Measurements from ENCODE around the gene GBP2. TPM values are rescaled to one million over a fixed set of nuclear protein-coding genes. Genes with fewer than 3 reads are reported as not detected.

Gene GBP2
- polyA plus RNA-seq, 1 of the 3 experiments (the other 2 are of a cell fraction), result 8.7 TPM

DNA sequence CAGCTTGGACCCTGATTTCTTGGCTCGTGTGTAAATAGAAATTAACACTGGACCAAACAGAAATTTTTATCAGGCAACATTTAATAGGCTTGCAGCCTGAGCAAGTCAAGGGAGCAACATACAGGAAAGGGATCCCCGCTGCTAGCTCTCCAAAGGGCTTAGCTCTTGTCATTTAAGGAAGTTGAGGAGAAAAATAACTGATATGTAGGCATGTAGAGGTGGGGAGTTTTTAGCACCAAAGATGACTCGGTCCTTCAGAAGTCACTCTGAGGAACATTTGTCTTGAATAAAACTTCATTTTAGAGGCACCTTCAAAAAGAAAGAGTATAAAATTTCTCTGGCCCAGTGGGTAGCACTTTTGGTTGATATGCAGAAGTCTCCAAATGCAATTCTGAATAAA, 27.1 kb downstream of the GBP2 start:
- Histone ChIP-seq H3K4me2 (no peak overlapping the region), H3K27ac (ENCODE audit: low read depth in 2 of 2, low read length in 1 of 2) (no peak overlapping the region), H3K4me3 (ENCODE audit: low read depth in 2 of 2, low read length in 1 of 2) (no peak overlapping the region), H3K36me3 (replicated peaks in 1 of 2; ENCODE audit: control insufficient read depth in 1 of 2, insufficient read depth in 2 of 2, low read length in 1 of 2) (no peaks in the 10 kb centered on the region), H3K4me1 (ENCODE audit: control insufficient read depth in 1 of 2, insufficient read depth in 2 of 2, low read depth in 1 of 2, low read length in 1 of 2) (no peaks in the 10 kb centered on the region), H3K79me2 (ENCODE audit: insufficient read depth) (no peaks in the 10 kb centered on the region), H3F3A (replicated peaks; ENCODE audit: insufficient read depth) (no peaks in the 10 kb centered on the region), H4K20me1 (ENCODE audit: insufficient read depth) (no peaks in the 10 kb centered on the region), H2AFZ (ENCODE audit: low read depth) (no peak overlapping the region), H3K9ac (no peak overlapping the region), H3K27me3 (ENCODE audit: insufficient read depth) (no peaks in the 10 kb centered on the region), H3K9me2 (no peaks in the 10 kb centered on the region), H3K9me3 (no peaks in the 10 kb centered on the region; the same call in 1 of the 2 replicates)
- DNase-seq, result no peak
- 26% methylated on average over 3 of the region's 3 CpGs for WGBS (ENCODE audit: low lambda C conversion rate)
- no peak for TF ChIP-seq RXRA (IDR thresholded peaks at IDR 0.05; ENCODE audit: borderline replicate concordance, low read depth)
- no peak for TF ChIP-seq SMC3 (IDR thresholded peaks at IDR 0.05; ENCODE audit: low read depth, low read length)
- TF ChIP-seq ZBTB33 (IDR thresholded peaks at IDR 0.05; ENCODE audit: borderline replicate concordance, low read depth), result no peak
- no peak for TF ChIP-seq ELF1 (IDR thresholded peaks at IDR 0.05)
- TF ChIP-seq EZH2phosphoT487 (IDR thresholded peaks at IDR 0.05; ENCODE audit: borderline replicate concordance, low read depth), result no peak
- TF ChIP-seq TAF1 (IDR thresholded peaks at IDR 0.05; ENCODE audit: borderline replicate concordance, low read depth, low read length), result no peak
- TF ChIP-seq RCOR1 (IDR thresholded peaks at IDR 0.05; ENCODE audit: low read length), result no peak
- TF ChIP-seq FOSL2 (IDR thresholded peaks at IDR 0.05; ENCODE audit: borderline replicate concordance, low read depth), result no peak
- no peak for TF ChIP-seq NFIC (IDR thresholded peaks at IDR 0.05; ENCODE audit: borderline replicate concordance)
- TF ChIP-seq MXI1 (IDR thresholded peaks at IDR 0.05; ENCODE audit: low read depth, low read length), result no peak
- no peak for TF ChIP-seq GATA2 (CRISPR knock-in tag; IDR thresholded peaks at IDR 0.05)
- no peak for TF ChIP-seq USF1 (IDR thresholded peaks at IDR 0.05; ENCODE audit: borderline replicate concordance, low read depth)
- TF ChIP-seq, protein P1, sequence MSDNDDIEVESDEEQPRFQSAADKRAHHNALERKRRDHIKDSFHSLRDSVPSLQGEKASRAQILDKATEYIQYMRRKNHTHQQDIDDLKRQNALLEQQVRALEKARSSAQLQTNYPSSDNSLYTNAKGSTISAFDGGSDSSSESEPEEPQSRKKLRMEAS (IDR thresholded peaks at IDR 0.05; ENCODE audit: low read depth), result no peak
- no peak for TF ChIP-seq PBX3 (IDR thresholded peaks at IDR 0.05)
- no peak for TF ChIP-seq EP300 (IDR thresholded peaks at IDR 0.05; ENCODE audit: borderline replicate concordance in 1 of 2, low read depth in 1 of 2, low read length in 1 of 2)
- TF ChIP-seq RAD21 (IDR thresholded peaks at IDR 0.05; ENCODE audit: low read length), result no peak
- TF ChIP-seq TEAD4 (IDR thresholded peaks at IDR 0.05; ENCODE audit: borderline replicate concordance, insufficient read depth), result no peak
- TF ChIP-seq FOXJ3 (CRISPR knock-in tag; IDR thresholded peaks at IDR 0.05), result no peak
- TF ChIP-seq RFX5 (IDR thresholded peaks at IDR 0.05; ENCODE audit: low read length), result no peak
- no peak for TF ChIP-seq CHD2 (IDR thresholded peaks at IDR 0.05; ENCODE audit: low read length, partially characterized antibody)
- ChIA-PET CTCF (interaction anchor here (0.9 to 3.0 kb wide), 2 partner anchors 11 to 13 kb away, joined by 4 to 9 read pairs; no protein-coding TSS in a partner anchor), POLR2A (no interaction called here)

Measured in SK-N-SH (cell line).